ENCODE results near the gene GTF2H2. TPM values are rescaled to one million over a fixed set of nuclear protein-coding genes. Genes with fewer than 3 reads are reported as not detected.
"Not testable (repeated sequence)": the region's sequence is repeated elsewhere in the genome, so short reads cannot be mapped to it uniquely, and the experiment has no call there.

Gene GTF2H2
- total RNA-seq, result 22.3 and 22.5 TPM in 2 replicates

DNA sequence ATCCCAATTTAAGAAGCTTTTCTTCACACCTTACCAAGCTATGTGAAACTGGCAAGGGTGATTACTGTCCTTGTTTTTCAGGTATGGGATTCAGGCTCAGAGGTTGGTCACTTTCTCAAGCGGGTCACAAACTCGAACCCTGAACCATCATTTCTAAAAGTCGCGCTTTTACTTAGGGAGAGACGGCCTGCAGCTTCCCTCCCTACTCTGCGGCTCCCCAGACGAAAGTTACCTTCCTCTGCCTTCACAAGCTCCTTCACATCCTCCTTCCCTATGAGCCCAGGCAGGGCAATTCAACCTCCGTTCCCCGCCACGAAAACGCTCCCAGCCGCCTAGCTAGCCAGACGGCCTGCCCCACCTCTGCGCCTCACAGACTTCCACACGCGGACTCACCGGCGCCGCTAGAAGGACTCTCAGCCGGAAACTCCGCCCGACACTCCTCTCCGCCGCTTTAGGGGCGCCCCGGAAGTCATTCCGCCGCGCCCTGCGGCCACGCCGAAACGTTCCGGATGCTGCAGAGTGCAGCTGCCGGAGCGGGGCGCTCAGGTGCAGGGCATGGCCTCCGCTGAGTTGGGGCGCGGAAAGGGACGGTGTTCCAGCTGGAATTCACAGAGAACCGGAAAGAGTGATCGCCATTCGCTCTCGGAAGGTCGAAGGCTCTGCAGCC is at the start of gene GTF2H2:
Gene GTF2H2, minus strand, starts transcription at position 415 of the 667 bp plus-strand sequence. CDS start 4,913 bp downstream, outside the sequence.
- intact Hi-C loops (cut with micrococcal nuclease), result not testable (repeated sequence)

DNA sequence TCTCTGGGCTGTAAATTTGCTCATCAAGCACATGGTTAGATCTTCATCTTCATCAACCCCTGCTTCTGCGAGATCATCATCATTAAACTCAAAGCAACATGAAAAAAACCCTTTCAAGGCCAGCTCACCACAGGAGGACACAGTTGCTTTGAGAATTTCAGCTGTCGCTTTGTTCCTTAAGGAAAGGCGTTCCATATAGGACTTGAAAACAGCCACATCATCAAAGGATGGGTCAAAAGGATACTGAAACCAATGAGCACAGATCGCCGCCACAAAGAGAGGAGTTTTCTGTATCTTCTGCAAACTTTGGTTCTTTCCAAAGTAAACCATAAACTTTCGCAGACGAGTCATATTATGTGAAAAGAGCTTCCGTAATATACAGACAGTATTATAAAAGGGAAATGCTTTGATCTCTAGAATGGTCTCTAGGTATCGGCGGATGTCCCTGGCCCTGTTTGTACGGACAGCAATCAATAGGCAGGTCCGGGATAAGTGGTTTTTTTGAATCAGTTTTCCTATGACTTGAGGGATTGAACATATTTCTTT is 42.3 kb upstream of the GTF2H2 start:
- intact Hi-C loops (cut with micrococcal nuclease), result not testable (repeated sequence)

- intact Hi-C loops (cut with micrococcal nuclease), result not testable (repeated sequence)
Observed at GRCh38 chr5:71099996-71100395, 32.5 kb upstream of the GTF2H2 start.

- intact Hi-C loops (cut with micrococcal nuclease), result not testable (repeated sequence)
Observed at GRCh38 chr5:71097930-71098203, 30.4 kb upstream of the GTF2H2 start.

GRCh38 chr5:71097173-71097929 is 29.9 kb upstream of the GTF2H2 start:
- intact Hi-C loops (cut with micrococcal nuclease), result not testable (repeated sequence)

- intact Hi-C loops (cut with micrococcal nuclease), result not testable (repeated sequence)
Observed at GRCh38 chr5:71089773-71090172, 22.3 kb upstream of the GTF2H2 start.

GRCh38 chr5:71088754-71089153 is 21.3 kb upstream of the GTF2H2 start:
- intact Hi-C loops (cut with micrococcal nuclease), result not testable (repeated sequence)

- intact Hi-C loops (cut with micrococcal nuclease), result not testable (repeated sequence)
Observed at GRCh38 chr5:71086145-71086544, 18.7 kb upstream of the GTF2H2 start.

GRCh38 chr5:71084280-71085063 is 17.0 kb upstream of the GTF2H2 start:
- intact Hi-C loops (cut with micrococcal nuclease), result not testable (repeated sequence)

DNA sequence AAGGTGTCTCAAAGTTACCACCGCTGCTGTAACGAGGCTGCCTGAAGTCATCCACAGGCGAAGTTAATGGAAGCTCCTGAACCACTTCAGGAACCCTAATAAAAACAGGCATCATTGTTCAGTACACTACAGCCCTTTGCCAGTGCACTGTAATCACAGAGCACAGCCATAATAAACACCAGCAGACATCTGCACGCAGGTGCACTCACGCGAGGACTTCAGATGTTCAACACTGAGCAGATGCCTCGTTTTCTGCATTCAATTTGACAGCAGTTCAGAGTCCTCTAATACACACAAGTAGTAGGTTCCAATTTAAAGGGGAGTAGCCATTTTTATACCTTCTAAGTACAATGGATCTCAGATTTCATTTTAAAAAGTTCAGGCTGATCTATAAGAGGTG is 15.4 kb upstream of the GTF2H2 start:
- intact Hi-C loops (cut with micrococcal nuclease), result not testable (repeated sequence)

DNA sequence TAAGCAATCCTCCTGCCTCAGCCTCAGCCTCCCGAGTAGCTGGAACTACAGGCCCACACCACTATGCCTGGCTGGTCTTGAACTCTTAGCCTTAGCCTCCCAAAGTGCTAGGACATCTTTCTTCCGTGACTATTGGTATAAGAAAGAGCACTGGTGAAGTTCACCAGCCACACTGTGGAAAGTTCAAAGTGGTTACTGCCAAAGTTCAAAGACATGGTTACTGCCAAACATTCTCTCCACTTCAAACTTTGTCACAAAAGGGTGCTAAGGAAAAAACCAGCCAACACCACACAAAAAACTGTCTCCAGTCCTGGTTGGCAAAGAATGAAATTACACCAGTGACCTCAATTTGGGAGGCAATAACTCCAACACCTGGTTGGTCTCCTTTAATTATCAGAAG is 14.9 kb upstream of the GTF2H2 start:
- intact Hi-C loops (cut with micrococcal nuclease), result not testable (repeated sequence)

- intact Hi-C loops (cut with micrococcal nuclease), result not testable (repeated sequence)
Observed at GRCh38 chr5:71061322-71061721, 6.2 kb downstream of the GTF2H2 start.

- intact Hi-C loops (cut with micrococcal nuclease), result not testable (repeated sequence)
Observed at GRCh38 chr5:71059426-71059825, 8.1 kb downstream of the GTF2H2 start.

DNA sequence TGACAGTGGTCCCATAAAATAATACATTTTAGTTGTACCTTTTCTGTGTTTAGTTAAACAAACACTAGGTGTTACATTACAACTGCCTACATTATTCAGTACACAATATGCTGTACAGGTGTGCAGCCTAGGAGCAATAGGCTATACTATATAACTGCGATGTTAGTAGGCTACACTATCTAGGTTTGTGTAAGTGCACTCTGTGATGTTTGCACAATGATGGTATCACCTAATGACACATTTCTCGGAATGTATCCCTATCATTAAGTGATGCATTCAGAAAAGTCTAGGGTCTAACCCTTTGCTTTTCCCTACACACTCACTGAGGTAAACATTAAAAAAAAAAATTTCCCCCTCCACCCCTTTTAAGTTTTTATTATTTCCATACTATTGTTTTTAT is 22.7 kb downstream of the GTF2H2 start:
- intact Hi-C loops (cut with micrococcal nuclease), result not testable (repeated sequence)

- intact Hi-C loops (cut with micrococcal nuclease), result not testable (repeated sequence)
Observed at GRCh38 chr5:71044128-71044527, 23.3 kb downstream of the GTF2H2 start.

GRCh38 chr5:71031046-71031776 is 36.3 kb downstream of the GTF2H2 start:
- intact Hi-C loops (cut with micrococcal nuclease), result not testable (repeated sequence)

- intact Hi-C loops (cut with micrococcal nuclease), result not testable (repeated sequence)
Observed at GRCh38 chr5:71025289-71025953, 42.1 kb downstream of the GTF2H2 start, which contains the start of gene NAIP. TSS of gene NAIP (minus strand) at chr5:71025339. CDS start at chr5:71012915, 12,424 bp downstream.

DNA sequence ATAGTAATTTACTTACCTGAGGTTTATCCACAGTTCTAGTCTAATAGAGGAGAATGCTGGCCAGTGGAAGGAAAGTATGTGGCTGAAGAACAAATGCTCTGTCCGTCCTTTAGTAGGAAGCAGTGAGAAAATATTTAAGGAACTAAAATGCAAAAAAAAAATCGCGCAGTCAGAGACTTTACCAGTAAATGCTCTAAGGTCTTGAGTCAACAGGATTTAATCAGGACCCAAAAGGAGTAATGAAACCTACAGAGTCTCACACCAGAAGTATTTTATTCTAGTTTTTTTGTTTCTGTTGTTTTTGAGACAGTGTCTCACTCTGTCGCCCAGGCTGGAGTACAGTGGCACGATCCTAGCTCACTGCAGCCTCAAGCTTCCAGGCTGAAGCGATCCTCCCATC is 46.8 kb downstream of the GTF2H2 start:
- intact Hi-C loops (cut with micrococcal nuclease), result not testable (repeated sequence)

DNA sequence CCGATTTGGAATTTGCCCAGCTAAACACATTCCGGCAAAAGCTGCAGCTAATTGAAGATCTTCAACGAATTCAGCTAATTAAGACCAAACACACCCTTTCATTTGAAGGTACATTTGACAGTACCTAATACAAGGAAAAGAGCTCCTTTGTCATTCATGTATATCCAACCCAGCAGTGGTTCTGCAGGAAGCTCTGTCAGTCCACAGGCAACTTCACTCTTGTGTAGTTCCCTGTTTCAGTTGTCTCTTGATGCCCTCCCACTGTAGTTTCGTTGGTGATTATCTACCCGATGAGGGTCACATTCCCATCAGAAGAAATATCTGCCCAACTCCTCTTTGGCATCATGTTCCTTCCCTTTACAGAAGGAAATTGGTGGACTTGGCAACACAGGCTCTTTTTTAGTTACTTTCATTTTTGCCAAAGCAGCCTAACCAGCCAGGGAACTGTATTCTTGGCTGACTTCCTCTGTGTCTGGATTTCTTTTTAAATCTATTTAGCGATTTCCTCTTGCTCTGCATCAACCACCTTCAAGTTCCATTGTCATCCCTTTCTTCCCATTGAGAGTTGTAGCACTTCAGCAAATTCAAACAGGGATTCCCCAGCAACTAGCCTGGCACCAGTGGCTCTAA is 49.0 kb downstream of the GTF2H2 start:
- intact Hi-C loops (cut with micrococcal nuclease), result not testable (repeated sequence)

- intact Hi-C loops (cut with micrococcal nuclease), result no loop called here
Observed at GRCh38 chr5:71014176-71014575, 53.3 kb downstream of the GTF2H2 start.

All from T-helper 2 cell treated with Interferon-gamma antibody and Interleukin-4, amounts not matched to agents 100 ng/mL and 5 ng/mL, for 36 hours (primary cell).